Smooth muscle cell (in vitro differentiated cells): ENCODE data around the gene PRL. TPM values are rescaled to one million over a fixed set of nuclear protein-coding genes. Genes with fewer than 3 reads are reported as not detected.

Experiments used
- DNase-seq: peaks from one replicate; lab custom pipeline; 2025; ENCODE audit not compliant: unreplicated experiment; lab: John Stamatoyannopoulos, UW
- H2AFZ ChIP-seq: fragments of 200-600 bp; sonication (generic); 2 replicates; pipeline ENCODE4 v1.6.0; 2016; ENCODE audit warnings: antibody characterized with exemption, low read depth, mild to moderate bottlenecking
- H3F3A ChIP-seq: fragments of 200-600 bp; sonication (generic); 2 replicates; pipeline ENCODE4 v1.6.0; 2017; ENCODE audit warnings: antibody characterized with exemption, low read depth
- H3K27ac ChIP-seq: fragments of 200-600 bp; sonication (generic); 2 replicates; pipeline ENCODE4 v1.5.1; 2016; ENCODE audit warnings: low read depth, mild to moderate bottlenecking
- H3K27me3 ChIP-seq: fragments of 200-600 bp; sonication (generic); 2 replicates; pipeline ENCODE4 v1.6.1; 2016; ENCODE audit warnings: low read depth, mild to moderate bottlenecking
- H3K36me3 ChIP-seq: fragments of 200-600 bp; sonication (generic); 2 replicates; pipeline ENCODE4 v1.5.1; 2016; ENCODE audit warnings: low read depth
- H3K4me1 ChIP-seq: fragments of 200-600 bp; sonication (generic); 2 replicates; pipeline ENCODE4 v1.5.1; 2016; ENCODE audit warnings: low read depth
- H3K4me2 ChIP-seq: fragments of 200-600 bp; sonication (generic); 2 replicates; pipeline ENCODE4 v1.6.0; 2016; ENCODE audit warnings: mild to moderate bottlenecking
- H3K4me3 ChIP-seq: fragments of 200-600 bp; sonication (generic); 2 replicates; pipeline ENCODE4 v1.5.1; 2016; ENCODE audit warnings: mild to moderate bottlenecking
- H3K79me2 ChIP-seq: fragments of 200-600 bp; sonication (generic); 2 replicates; pipeline ENCODE4 v1.6.0; 2016; ENCODE audit warnings: low read depth, mild to moderate bottlenecking
- H3K9ac ChIP-seq: fragments of 200-600 bp; sonication (generic); 2 replicates; pipeline ENCODE4 v1.6.0; 2016; ENCODE audit warnings: low read depth
- H3K9me3 ChIP-seq: fragments of 200-600 bp; sonication (generic); replicated peaks from 2 replicates; pipeline ENCODE4 v1.5.1; 2016; ENCODE audit warnings: low read depth
- H4K20me1 ChIP-seq: fragments of 200-600 bp; sonication (generic); 2 replicates; pipeline ENCODE4 v1.6.0; 2016; ENCODE audit warnings: low read depth
- CTCF ChIP-seq: fragments of 200-600 bp; sonication (generic); IDR thresholded peaks from 2 replicates; pipeline ENCODE4 v1.5.1; 2017; ENCODE audit warnings: borderline replicate concordance, mild to moderate bottlenecking, antibody characterized with exemption; ENCODE audit not compliant: insufficient read depth, poor library complexity, severe bottlenecking
- WGBS: methylation state at CpG from one replicate; pipeline ENCODE4 v1.1.7; 2016; ENCODE audit warnings: low lambda C conversion rate; 5-methylcytosine and 5-hydroxymethylcytosine counted together
- polyA plus RNA-seq: library from polyadenylated mRNA; unstranded; fragments of >200 nt; fragmentation: Nextera tagmentation; extraction: Ambion mirVana; gene quantifications from 2 replicates; pipeline ENCODE4 v1.2.1, GENCODE V29; 2016
- total RNA-seq: library from RNA; depleted of rRNA; stranded (reverse); fragments of >200 nt; gene quantifications from 2 replicates; pipeline ENCODE4 v1.2.3, GENCODE V29; 2014

The PRL gene
- total and polyA plus RNA-seq, 2 experiments from 2014 or later = 0.26 TPM; not detected in 1

DNA sequence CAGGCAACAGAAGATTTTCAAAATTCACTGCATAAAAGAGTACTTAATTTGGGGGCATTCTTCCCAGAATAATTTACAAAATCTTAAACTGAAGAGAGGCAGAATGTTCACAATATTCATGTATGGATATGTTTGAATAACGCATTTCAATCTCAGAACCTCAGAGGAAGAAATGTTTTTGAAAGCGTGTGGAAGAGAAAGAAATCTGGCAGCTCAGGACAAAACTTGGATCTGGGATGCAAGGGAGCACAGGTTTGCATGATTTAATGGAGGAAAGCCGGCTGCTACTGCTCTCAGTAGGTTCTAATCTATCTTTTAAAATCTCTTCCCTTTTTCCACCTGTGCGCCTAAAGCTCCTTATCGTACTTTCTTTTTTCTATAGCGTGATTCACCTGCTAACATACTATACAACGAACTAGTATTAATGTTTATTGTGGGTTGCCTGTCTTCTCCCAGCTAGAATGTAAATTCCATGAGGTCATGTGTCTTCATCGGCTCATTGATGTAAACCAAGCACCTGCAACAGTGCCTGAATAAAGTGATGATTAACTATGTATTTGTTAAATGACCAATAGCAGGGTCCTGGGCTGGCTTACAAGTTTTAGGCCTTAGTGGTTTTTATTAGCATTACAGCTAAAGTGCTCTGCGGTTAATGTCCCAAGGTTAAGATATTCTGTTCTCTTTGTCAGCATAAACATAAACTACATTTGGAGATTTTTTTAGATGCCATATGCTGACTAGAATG is 15.3 kb downstream of the PRL start:
- H3K27me3 ChIP-seq = no peaks in the 10 kb centered on the region
- no peaks in the 10 kb centered on the region for H3K9me3 ChIP-seq
- H3K4me1 ChIP-seq = no peaks in the 10 kb centered on the region
- no peak for TF ChIP-seq CTCF
- WGBS = 97% methylated on average over 9 of the region's 9 CpGs
- no peaks in the 10 kb centered on the region for H3K79me2 ChIP-seq
- no peaks in the 10 kb centered on the region for H3F3A ChIP-seq
- no peak overlapping the region for H3K4me2 ChIP-seq
- no peaks in the 10 kb centered on the region for H4K20me1 ChIP-seq
- no peak overlapping the region for H3K9ac ChIP-seq
- no peaks in the 10 kb centered on the region for H3K36me3 ChIP-seq
- DNase-seq = no peak
- H3K27ac ChIP-seq = no peak overlapping the region
- H2AFZ ChIP-seq = no peak overlapping the region
- no peak overlapping the region for H3K4me3 ChIP-seq

GRCh38 chr6:22279427-22279826 is 17.4 kb downstream of the PRL start:
- H3K4me2 ChIP-seq = no peak overlapping the region
- no peak overlapping the region for H3K4me3 ChIP-seq
- H3F3A ChIP-seq = no peaks in the 10 kb centered on the region
- peak overlapping the region; percentile 8 for H2AFZ ChIP-seq
- no peaks in the 10 kb centered on the region for H3K4me1 ChIP-seq
- no peak for TF ChIP-seq CTCF
- whole genome bisulfite sequencing = 91% methylated on average over 2 of the region's 2 CpGs
- H3K27me3 ChIP-seq = no peaks in the 10 kb centered on the region
- no peak overlapping the region for H3K27ac ChIP-seq
- H3K79me2 ChIP-seq = no peaks in the 10 kb centered on the region
- H3K9ac ChIP-seq = no peak overlapping the region
- no peak for DNase-seq
- no peaks in the 10 kb centered on the region for H3K9me3 ChIP-seq
- H3K36me3 ChIP-seq = no peaks in the 10 kb centered on the region
- H4K20me1 ChIP-seq = no peaks in the 10 kb centered on the region

- DNase-seq = no peak
- Histone ChIP-seq H3K9ac (no peak overlapping the region), H3K4me2 (no peak overlapping the region), H3K36me3 (no peaks in the 10 kb centered on the region), H3K4me1 (no peaks in the 10 kb centered on the region), H3K27ac (no peak overlapping the region), H3F3A (no peaks in the 10 kb centered on the region), H3K79me2 (no peaks in the 10 kb centered on the region), H3K9me3 (no peaks in the 10 kb centered on the region), H4K20me1 (no peaks in the 10 kb centered on the region), H3K4me3 (no peak overlapping the region), H2AFZ (no peak overlapping the region), H3K27me3 (no peaks in the 10 kb centered on the region)
- 87% methylated on average over 7 of the region's 7 CpGs for WGBS
- no peak for TF ChIP-seq CTCF
These were observed 25.8 kb downstream of the PRL start for GRCh38 chr6:22271081-22271480.

DNA sequence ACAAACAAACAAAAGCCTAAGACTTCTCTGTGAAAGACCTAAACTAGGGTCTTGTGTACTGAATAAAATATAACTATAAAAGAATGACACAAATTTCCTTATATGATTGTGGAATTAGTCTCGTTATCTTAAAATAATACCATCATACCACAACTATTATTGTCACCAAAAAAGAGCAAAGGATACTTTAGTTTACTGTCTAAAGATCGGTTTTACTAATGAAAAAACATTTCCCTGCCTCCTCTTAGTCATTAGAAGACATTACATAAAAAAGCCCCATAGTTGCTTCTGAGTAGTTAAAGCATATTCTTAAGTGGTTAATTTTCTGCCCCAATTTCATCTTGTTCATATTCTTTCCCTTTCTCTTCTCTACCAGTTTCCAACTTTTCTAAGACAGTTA is 33.1 kb downstream of the PRL start:
- DNase-seq = no peak
- Histone ChIP-seq H3K27ac (no peak overlapping the region), H3K79me2 (no peaks in the 10 kb centered on the region), H3K4me3 (no peak overlapping the region), H3K36me3 (no peaks in the 10 kb centered on the region), H3K9ac (no peak overlapping the region), H4K20me1 (no peaks in the 10 kb centered on the region), H3K4me1 (no peaks in the 10 kb centered on the region), H3K9me3 (no peaks in the 10 kb centered on the region), H2AFZ (peak overlapping the region; percentile 34), H3F3A (no peaks in the 10 kb centered on the region), H3K4me2 (no peak overlapping the region), H3K27me3 (no peaks in the 10 kb centered on the region)
- no peak for TF ChIP-seq CTCF
- 82% methylated on average over 2 of the region's 2 CpGs for WGBS
